CD4-positive, alpha-beta T cell treated with Interleukin-17A for 1 hour (primary cell): ENCODE measurements around the gene PLCB1.

Experiments used
- DNase-seq: peaks from one replicate; pipeline ENCODE4 v3.0.0-alpha.2; 2020

PLCB1 gene

GRCh38 chr20:8470156-8470555, 338.1 kb downstream of the PLCB1 start:
- no peak for DNase-seq

DNA sequence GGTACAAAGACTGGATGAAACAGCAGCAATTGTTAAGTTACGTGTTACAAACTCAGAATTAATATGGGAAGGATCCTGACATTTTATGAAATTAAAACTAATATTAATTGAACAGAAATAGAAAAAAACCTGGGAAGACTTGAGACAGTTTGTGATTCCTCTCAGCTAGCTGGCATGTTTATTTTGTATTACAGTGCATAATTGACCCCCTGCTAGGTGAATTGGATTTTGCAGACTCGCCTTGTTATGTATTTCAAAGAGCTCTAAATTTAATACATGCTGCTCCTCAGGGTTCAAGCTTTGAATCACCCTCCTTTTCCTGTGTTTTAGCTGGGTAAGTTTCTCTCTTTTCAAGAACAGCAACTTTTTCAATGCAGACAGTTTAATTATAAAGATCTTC, 339.4 kb downstream of the PLCB1 start:
- DNase-seq: no peak

DNA sequence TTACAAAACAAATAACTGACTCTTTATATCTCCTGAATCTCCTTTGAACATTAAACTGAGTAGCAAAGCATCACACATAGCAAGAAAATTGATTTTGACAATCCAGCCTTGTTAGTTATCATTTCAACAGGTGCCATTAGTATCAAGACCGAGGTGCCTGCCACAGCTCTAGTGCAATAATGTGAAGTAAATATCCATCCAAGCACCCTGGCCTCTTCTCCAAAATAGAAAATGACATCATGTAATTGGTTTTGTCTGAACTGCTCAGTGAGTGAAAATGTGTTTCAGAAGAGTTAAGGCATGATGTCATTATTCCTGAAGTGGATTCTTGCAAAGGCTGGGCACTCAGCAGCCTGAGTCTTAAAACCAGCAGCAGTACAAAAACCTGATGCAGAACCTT, 341.4 kb downstream of the PLCB1 start:
- no peak for DNase-seq

- DNase-seq: no peak
These were observed 342.1 kb downstream of the PLCB1 start for GRCh38 chr20:8474027-8474668.

- DNase-seq: no peak
These were observed 344.0 kb downstream of the PLCB1 start for GRCh38 chr20:8476021-8476420.

- DNase-seq: no peak
These were observed 348.5 kb downstream of the PLCB1 start for GRCh38 chr20:8480597-8480996.

- DNase-seq: no peak
These were observed 355.6 kb downstream of the PLCB1 start for GRCh38 chr20:8487696-8488095.

DNA sequence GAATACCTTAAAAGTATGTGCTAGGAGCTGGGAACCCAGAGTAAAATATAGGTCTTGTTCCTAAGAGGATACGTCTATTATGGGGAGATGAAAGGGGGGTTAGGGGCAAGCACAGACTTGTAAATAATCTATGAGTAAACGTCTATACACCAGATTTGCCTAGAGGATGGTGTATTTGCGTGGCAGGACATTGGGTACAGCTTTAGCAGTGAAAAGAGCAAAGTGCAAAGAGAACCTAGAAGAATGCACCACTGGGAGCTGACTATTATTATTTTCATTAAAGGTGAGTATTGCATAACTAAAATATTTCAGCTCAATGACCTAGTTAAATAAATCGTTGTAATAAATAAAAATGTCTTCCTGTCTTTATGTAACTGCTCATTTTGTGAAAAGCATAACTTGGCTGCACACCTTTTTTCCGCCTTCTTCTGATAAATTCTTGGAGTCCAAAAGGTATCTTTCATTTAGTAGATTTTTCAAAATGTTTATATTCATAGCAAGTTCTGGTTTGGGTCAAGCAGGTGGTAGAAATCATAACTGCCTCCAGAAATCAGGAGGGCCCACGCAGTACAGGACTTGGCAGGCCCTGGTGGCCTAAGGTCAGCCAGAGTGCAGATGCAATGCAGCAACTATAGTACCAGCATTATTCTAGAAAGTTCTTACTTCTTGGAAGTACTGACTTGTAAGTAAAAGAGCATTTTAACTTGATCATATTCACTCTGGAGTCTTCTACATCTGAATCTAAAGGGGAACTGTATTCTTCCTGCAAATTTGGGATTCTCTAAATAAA, 357.2 kb downstream of the PLCB1 start:
- no peak for DNase-seq

- no peak for DNase-seq
These were observed 358.2 kb downstream of the PLCB1 start for GRCh38 chr20:8490076-8490830.

DNA sequence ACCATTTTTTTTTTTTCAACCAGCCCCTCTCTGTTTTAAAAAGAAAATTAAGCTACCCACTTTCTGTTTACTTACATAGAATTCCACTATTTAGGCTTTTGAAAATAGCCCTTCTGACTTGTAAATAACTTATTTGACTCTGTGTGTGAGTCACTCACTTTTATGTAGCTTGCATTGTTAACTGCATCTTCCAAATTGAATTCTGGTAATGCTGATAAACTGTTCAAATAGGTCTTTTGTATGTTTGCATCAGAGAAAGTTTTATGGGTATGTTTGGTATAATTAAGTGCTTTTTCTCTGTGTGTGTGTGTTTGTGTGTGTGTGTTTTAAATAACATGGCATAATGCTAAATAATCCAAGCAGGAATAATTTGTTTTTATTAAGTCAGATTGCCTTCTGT, 360.1 kb downstream of the PLCB1 start:
- no peak for DNase-seq

DNA sequence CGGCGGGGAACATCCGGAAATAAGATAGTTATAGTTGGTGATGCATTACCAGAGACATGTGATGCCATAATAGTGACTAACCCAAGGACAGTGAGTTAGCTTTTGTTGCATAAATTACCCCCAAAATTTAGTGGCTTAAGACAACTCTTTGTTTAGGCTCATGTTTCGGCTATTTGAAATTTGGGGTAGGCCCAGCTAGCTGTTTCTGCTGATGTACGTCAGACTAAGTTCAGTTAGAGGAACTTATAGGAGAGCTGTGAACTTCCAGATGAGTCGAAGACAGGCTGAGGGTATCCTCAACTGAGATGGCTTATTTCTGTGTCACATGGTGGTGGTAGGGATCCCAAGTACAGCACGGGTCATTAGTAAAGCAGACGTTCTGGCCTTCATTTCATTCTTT, 366.5 kb downstream of the PLCB1 start:
- DNase-seq: no peak

DNA sequence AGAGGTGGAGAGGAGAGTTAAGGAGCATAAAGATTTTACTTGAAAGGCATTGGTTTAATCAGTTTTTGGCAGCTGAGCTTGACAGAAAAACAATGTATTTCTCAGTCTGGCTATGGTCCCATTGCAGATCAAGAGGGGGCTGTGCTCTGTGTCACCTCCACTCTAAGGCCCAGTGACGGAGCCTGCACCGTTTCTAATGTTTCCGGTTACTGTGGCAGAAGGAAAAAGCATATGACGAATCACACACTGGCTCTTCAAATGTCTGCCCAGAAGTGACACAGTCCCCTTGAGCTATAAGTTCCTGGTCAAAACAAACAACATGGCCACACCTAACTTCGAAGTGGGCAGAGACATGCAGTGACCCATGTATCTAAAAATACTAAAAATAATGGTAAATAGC, 372.0 kb downstream of the PLCB1 start:
- no peak for DNase-seq

- DNase-seq: no peak
These were observed 373.6 kb downstream of the PLCB1 start for GRCh38 chr20:8505476-8506200.

GRCh38 chr20:8507231-8507630, 375.2 kb downstream of the PLCB1 start:
- no peak for DNase-seq

- no peak for DNase-seq
These were observed 377.7 kb downstream of the PLCB1 start for GRCh38 chr20:8509809-8510208.

DNA sequence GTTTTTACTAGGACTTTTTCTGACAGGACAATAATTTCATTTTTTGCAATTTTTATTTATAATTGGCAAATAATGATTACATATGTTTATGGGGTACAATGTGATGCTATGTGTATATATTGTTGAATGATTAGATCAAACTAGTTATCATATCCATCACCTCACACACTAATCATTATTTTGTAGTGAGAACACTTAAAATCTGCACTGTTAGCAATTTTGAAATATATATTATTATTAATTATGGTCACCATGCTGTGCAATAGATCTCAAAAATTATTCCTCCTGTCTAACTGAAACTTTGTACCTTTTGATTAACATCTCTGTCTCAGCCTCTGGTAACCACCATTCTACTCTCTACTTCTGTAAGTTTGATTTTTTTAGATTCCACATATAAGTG, 378.7 kb downstream of the PLCB1 start:
- no peak for DNase-seq

DNA sequence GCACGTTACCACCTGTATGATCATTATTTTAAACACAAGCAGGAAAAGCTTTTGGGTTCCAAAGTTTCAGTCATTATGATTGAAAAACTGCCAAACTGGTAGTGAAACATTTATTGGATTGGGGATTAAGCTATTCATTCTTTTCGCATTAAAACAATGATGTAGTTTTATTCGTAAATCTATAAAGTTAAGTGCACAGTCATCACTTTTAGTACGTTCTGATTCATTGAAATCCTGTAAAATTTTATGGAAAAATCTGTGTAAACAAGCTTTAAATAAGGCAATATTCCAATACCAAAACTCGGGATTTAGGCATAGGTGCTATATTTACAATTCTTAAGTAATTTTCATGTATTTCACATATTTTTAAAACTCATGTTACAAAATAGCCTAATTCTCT, 379.9 kb downstream of the PLCB1 start:
- no peak for DNase-seq

- no peak for DNase-seq
These were observed 383.9 kb downstream of the PLCB1 start for GRCh38 chr20:8515810-8516435.

DNA sequence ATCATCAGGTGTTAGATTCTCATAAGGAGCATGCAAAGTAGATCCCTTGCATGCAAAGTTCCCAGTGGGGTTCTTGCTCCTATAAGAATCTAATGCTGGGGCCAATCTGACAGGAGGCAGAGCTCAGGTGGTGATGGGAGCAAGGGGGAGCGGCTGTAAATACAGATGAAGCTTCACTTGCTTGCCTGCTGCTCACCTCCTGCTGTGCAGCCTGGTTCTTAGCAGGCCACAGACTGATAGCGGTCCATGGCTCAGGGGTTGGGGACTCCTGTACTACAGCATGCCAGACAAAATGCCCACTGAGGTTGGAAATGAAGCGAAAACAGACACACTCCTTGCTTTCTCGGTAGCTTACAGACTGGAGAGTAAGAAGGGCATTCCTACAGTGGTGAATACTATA, 386.8 kb downstream of the PLCB1 start:
- DNase-seq: no peak

GRCh38 chr20:8519887-8520286, 387.8 kb downstream of the PLCB1 start:
- DNase-seq: no peak

- DNase-seq: no peak
These were observed 390.1 kb downstream of the PLCB1 start for GRCh38 chr20:8522168-8522567.

DNA sequence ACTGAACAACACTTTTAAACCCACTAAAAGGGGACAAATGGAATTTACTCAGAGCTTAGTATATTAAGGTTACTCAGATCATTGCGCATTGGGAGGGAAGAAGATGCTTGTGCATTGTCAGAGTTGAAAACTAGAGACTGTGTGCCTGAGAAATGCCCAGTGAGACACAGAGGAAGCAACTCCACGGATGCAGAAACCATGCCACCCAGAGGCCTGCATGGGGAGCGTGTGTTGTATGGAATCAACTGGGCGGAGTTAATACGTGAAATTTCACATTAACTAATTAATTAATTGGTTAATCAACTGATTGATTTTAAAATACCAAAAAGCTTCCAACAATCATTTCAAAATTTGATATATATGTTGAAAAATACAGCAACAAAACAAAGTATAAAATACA, 391.6 kb downstream of the PLCB1 start:
- no peak for DNase-seq
